ENCODE results near the gene RCVRN.

DNA sequence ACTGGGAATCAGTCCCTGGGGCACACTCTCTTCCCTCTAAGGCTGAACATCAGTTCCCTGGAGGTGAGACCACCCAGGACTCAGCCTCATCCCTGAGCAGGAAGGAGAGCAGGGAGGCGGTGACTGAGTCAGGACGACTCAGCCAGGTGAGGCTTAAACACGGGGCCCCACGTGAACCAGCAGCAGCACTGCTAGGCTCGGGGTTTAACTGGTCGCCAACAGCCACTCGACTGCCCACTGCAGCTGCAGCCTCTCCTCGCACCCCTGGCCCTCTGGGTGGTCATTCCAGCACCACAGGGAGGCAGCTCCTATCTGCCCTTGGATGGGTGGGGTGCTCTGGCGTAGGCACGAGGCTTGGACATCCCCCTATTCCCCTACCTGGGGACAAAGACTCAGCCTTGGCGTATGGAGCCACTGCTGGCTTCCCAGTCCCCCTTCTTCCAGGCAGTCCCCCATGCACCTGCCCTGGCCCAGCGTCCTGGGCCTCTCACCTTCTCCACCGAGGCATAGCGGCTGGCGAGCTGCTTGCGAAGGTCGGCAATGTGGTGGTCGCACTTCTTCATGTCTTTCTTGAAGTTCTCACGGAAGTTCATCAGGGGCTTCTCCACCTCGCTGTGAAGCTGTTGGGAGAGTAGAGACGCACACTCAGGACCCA, 21.2 kb upstream of the RCVRN start:
- TF ChIP-seq SIN3A (IDR thresholded peaks at IDR 0.05; ENCODE audit: borderline replicate concordance, insufficient read depth, low read depth, low read length) = no peak
- TF ChIP-seq, protein P1, sequence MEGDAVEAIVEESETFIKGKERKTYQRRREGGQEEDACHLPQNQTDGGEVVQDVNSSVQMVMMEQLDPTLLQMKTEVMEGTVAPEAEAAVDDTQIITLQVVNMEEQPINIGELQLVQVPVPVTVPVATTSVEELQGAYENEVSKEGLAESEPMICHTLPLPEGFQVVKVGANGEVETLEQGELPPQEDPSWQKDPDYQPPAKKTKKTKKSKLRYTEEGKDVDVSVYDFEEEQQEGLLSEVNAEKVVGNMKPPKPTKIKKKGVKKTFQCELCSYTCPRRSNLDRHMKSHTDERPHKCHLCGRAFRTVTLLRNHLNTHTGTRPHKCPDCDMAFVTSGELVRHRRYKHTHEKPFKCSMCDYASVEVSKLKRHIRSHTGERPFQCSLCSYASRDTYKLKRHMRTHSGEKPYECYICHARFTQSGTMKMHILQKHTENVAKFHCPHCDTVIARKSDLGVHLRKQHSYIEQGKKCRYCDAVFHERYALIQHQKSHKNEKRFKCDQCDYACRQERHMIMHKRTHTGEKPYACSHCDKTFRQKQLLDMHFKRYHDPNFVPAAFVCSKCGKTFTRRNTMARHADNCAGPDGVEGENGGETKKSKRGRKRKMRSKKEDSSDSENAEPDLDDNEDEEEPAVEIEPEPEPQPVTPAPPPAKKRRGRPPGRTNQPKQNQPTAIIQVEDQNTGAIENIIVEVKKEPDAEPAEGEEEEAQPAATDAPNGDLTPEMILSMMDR (IDR thresholded peaks at IDR 0.05) = no peak

Measured in Panc1 (cell line).